Sigmoid colon (tissue), 4 donors: ENCODE results near the gene ZNF608.

ENCODE experiments used
- CTCF ChIP-seq, 4 experiments: fragments of 450-650 bp in 3 of 4; fragments of 200-600 bp in 1 of 4; IDR thresholded peaks; one replicate each; pipeline ENCODE4 v1.5.1; 2016 to 2019; ENCODE audit warnings: antibody characterized with exemption in 4 of 4, mild to moderate bottlenecking in 3 of 4, moderate library complexity in 2 of 4
- EP300 ChIP-seq, 4 donors: sonication (generic); formaldehyde crosslinking; IDR thresholded peaks; one replicate each; pipeline ENCODE4 v1.6.1; 2017; ENCODE audit warnings: antibody characterized with exemption in 4 of 4
- POLR2A ChIP-seq, 2 donors: fragments of 450-650 bp; IDR thresholded peaks; one replicate each; pipeline ENCODE4 v1.6.1; 2016; ENCODE audit warnings: antibody characterized with exemption in 2 of 2, mild to moderate bottlenecking in 2 of 2, moderate library complexity in 2 of 2
- POLR2AphosphoS5 ChIP-seq, 4 donors: sonication (generic); formaldehyde crosslinking; IDR thresholded peaks; one replicate each; pipeline ENCODE4 v1.6.1; 2017; ENCODE audit warnings: antibody characterized with exemption in 4 of 4

- TF ChIP-seq CTCF (IDR thresholded peaks at IDR 0.05) (no peak), POLR2A (IDR thresholded peaks at IDR 0.05) (no peak), EP300 (IDR thresholded peaks at IDR 0.05) (no peak), POLR2AphosphoS5 (IDR thresholded peaks at IDR 0.05) (no peak)
Observed at GRCh38 chr5:124773315-124774311, 27.2 kb upstream of the ZNF608 start.
